Measurements from ENCODE around the gene LHPP. TPM values are rescaled to one million over a fixed set of nuclear protein-coding genes. Genes with fewer than 3 reads are reported as not detected.

Gene LHPP
- total and polyA plus RNA-seq, 2 experiments from 2014 or later = 27.4 to 40.2 TPM

GRCh38 chr10:124416733-124417132, 44.9 kb upstream of the LHPP start:
- peaks cover 21% of the 10 kb centered on the region for H4K20me1 ChIP-seq (replicated peaks; ENCODE audit: insufficient read depth)
- H2AFZ ChIP-seq = no peak overlapping the region
- Mint-ChIP-seq H3K4me1 (peaks cover 30% of the 10 kb centered on the region), H3K4me3 (peak overlapping the region; percentile 88; the same call in 2 of the 3 replicates), H3K27ac (no peak overlapping the region), H3K27me3 (ENCODE audit: insufficient read depth, low read depth, poor library complexity) (peaks cover 22% of the 10 kb centered on the region), H3K36me3 (ENCODE audit: low read depth) (peaks cover 5% of the 10 kb centered on the region; the same call in 1 of the 3 replicates), H3K9me3 (no peaks in the 10 kb centered on the region)
- H3K36me3 ChIP-seq (ENCODE audit: insufficient read depth) = no peaks in the 10 kb centered on the region; the same call in 1 of the 2 replicates
- H3K4me3 ChIP-seq = 0 out of 2 replicates have a peak overlapping the region, but pooled peaks have one; percentile 78
- ATAC-seq (no peak), DNase-seq (ENCODE audit: low spot score) (no peak)
- peaks cover 27% of the 10 kb centered on the region for H3K4me1 ChIP-seq (ENCODE audit: insufficient read depth)
- peak overlapping the region; percentile 72 for H3K4me2 ChIP-seq
- H3K9me2 ChIP-seq (ENCODE audit: insufficient read depth) = no peaks in the 10 kb centered on the region
- TF ChIP-seq ZNF114 (CRISPR knock-in tag; IDR thresholded peaks at IDR 0.05) = no peak
- no peak for TF ChIP-seq ZNF331 (CRISPR knock-in tag; IDR thresholded peaks at IDR 0.05; ENCODE audit: low read depth)
- peaks cover 59% of the 10 kb centered on the region for H3K79me2 ChIP-seq (replicated peaks; ENCODE audit: insufficient read depth)
- H3F3A ChIP-seq (replicated peaks; ENCODE audit: low read depth) = peaks cover 3% of the 10 kb centered on the region; the same call in 1 of the 2 replicates
- no peak overlapping the region for H3K27ac ChIP-seq (ENCODE audit: low read depth)
- 0 out of 2 replicates have a peak, but pooled peaks cover 4% of the 10 kb centered on the region for H3K27me3 ChIP-seq (ENCODE audit: insufficient read depth)

GRCh38 chr10:124417895-124418725, 43.5 kb upstream of the LHPP start:
- no peaks in the 10 kb centered on the region for H3K9me3 Mint-ChIP-seq
- peaks cover 8% of the 10 kb centered on the region; the same call in 1 of the 2 replicates for H3F3A ChIP-seq (replicated peaks; ENCODE audit: low read depth)
- 0 out of 2 replicates have a peak overlapping the region, but pooled peaks have one; percentile 29 for H2AFZ ChIP-seq
- H3K27ac ChIP-seq (ENCODE audit: low read depth) = no peak overlapping the region
- H3K4me1 Mint-ChIP-seq = peaks cover 37% of the 10 kb centered on the region
- peaks cover 41% of the 10 kb centered on the region for H3K4me1 ChIP-seq (ENCODE audit: insufficient read depth)
- peak; percentile 65 for DNase-seq (ENCODE audit: low spot score)
- 0 out of 2 replicates have a peak, but pooled peaks cover 4% of the 10 kb centered on the region for H3K27me3 ChIP-seq (ENCODE audit: insufficient read depth)
- no peak overlapping the region for H3K27ac Mint-ChIP-seq
- TF ChIP-seq JUNB (IDR thresholded peaks at IDR 0.05; ENCODE audit: unreplicated experiment) (no peak), CTCF (conservative IDR thresholded peaks at IDR 0.05; ENCODE audit: low read depth in 2 of 2) (0 out of 4 replicates have a peak, but pooled peaks of 1 of the 2 experiments have one; percentile 3), CREB1 (CRISPR knock-in tag; IDR thresholded peaks at IDR 0.05; ENCODE audit: low read depth) (no peak), EZH2phosphoT487 (IDR thresholded peaks at IDR 0.05; ENCODE audit: unreplicated experiment) (no peak), POLR2AphosphoS5 (IDR thresholded peaks at IDR 0.05; ENCODE audit: low read depth) (no peak), STAT1 (IDR thresholded peaks at IDR 0.05; ENCODE audit: unreplicated experiment) (no peak)
- H3K36me3 Mint-ChIP-seq (ENCODE audit: low read depth) = no peaks in the 10 kb centered on the region
- peak; percentile 60 for ATAC-seq
- H4K20me1 ChIP-seq (replicated peaks; ENCODE audit: insufficient read depth) = peaks cover 21% of the 10 kb centered on the region
- H3K4me3 Mint-ChIP-seq = peak overlapping the region; percentile 88
- peak overlapping the region; percentile 78 for H3K4me3 ChIP-seq
- H3K4me2 ChIP-seq = peak overlapping the region; percentile 72
- H3K27me3 Mint-ChIP-seq (ENCODE audit: insufficient read depth, low read depth, poor library complexity) = peaks cover 22% of the 10 kb centered on the region
- no peaks in the 10 kb centered on the region; the same call in 1 of the 2 replicates for H3K36me3 ChIP-seq (ENCODE audit: insufficient read depth)
- H3K9me2 ChIP-seq (ENCODE audit: insufficient read depth) = no peaks in the 10 kb centered on the region
- peaks cover 45% of the 10 kb centered on the region for H3K79me2 ChIP-seq (replicated peaks; ENCODE audit: insufficient read depth)

All from GM23338 (cell line).